ENCODE results near the gene PIGZ.

PIGZ gene

DNA sequence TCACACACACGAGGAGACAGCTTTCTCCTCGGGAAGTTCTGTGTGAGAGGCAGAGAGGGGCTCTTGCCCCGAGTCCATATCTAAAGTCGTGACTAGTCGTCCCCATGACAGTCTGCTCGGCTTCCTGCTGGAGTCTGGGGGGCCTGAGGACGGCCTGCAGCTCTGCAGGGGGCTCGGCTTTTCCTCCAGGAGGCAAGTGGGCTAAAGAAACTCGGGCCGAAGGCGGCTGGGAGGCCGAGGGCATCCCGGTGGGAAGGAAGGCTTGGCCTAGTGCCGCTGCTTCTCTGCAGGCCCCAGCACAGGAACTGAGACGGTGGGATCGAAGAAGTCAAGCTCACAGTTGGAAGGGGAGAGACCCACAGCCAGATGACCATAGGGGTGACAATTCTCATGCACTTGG is 25.4 kb upstream of the PIGZ start:
- H3K27ac ChIP-seq: no peak overlapping the region

DNA sequence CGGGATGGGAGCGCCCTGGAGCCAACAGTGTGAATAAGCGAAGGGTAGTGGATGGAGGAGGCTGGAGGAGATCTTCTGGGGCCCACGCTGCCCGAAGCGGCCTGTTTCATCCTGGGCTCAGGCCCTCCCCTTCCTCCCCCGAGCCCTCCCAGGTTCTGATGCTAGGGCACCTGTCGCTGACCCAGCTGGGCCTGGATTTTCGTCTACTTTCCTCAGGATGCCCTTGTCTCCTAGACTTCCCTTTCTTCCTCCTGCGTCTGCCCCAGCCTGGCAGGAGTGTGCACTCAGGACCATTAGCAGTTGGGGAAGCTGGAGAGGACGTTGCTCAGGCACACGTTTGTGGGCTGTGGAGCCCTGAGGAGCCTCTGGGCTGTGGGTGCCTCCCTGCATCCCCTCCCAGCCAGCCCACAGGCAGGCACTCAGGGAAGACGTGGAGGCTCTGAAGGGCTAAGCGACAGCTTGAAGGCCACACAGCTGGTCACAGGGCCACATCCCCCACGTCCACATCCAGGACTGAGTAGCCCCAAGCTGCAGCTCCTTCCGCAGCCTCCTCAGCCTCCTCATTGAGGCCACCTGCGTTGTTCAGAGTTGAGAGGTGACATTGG is 23.9 kb upstream of the PIGZ start:
- no peak overlapping the region for H3K27ac ChIP-seq
- TF ChIP-seq ZFX (IDR thresholded peaks at IDR 0.05): no peak
- TF ChIP-seq, protein P1, sequence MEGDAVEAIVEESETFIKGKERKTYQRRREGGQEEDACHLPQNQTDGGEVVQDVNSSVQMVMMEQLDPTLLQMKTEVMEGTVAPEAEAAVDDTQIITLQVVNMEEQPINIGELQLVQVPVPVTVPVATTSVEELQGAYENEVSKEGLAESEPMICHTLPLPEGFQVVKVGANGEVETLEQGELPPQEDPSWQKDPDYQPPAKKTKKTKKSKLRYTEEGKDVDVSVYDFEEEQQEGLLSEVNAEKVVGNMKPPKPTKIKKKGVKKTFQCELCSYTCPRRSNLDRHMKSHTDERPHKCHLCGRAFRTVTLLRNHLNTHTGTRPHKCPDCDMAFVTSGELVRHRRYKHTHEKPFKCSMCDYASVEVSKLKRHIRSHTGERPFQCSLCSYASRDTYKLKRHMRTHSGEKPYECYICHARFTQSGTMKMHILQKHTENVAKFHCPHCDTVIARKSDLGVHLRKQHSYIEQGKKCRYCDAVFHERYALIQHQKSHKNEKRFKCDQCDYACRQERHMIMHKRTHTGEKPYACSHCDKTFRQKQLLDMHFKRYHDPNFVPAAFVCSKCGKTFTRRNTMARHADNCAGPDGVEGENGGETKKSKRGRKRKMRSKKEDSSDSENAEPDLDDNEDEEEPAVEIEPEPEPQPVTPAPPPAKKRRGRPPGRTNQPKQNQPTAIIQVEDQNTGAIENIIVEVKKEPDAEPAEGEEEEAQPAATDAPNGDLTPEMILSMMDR (conservative IDR thresholded peaks at IDR 0.05): no peak

More for the DNA sequence above, 25.4 kb upstream of the PIGZ start:
- TF ChIP-seq, protein P1 (conservative IDR thresholded peaks at IDR 0.05): no peak
- TF ChIP-seq ZFX (IDR thresholded peaks at IDR 0.05): no peak

DNA sequence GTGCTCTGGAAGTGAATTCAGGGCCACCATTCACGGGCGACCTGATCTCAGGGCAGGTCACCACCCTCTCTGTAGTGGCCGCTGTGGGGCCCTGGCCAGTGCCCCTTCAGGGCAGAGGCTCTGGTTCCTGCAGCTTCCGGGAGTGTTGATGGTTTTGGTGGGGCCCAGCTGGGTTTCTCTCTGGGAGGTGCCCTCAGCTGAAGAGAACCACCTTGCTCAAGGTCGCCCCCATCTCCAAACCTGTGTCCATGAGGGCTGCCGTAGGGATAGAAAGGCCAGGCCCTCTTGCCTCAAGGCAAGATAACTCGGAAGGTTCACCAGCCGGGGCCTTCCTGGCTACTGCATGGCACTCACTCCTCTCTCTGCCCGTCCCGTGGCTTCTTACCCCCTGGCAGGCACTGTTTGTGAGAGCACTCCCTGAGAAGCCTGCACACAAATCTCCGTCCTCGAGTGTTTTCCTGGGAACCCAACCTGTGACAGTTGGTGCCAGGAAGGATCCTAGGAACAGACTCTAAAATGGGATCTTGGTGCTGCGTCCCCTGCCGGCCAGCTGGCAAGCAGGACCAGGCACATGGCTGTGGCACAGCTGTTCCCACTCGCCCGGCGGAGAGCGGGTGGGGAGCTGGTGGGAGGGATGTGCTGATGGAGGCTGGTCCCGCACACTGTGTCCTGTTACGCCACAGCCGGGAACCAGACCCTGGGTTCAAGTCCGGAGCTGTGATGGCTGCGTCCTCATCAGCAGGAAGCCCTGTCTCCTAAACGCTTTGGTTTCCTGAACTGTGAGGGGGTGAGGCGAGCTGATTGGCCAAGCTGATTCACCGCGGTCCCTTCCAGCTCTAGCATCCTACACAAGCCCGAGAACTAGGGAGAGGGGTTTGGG is 23.2 kb upstream of the PIGZ start:
- no peak overlapping the region for H3K27ac ChIP-seq
- no peak for TF ChIP-seq ZFX (IDR thresholded peaks at IDR 0.05)
- TF ChIP-seq, protein P1 (conservative IDR thresholded peaks at IDR 0.05): no peak

DNA sequence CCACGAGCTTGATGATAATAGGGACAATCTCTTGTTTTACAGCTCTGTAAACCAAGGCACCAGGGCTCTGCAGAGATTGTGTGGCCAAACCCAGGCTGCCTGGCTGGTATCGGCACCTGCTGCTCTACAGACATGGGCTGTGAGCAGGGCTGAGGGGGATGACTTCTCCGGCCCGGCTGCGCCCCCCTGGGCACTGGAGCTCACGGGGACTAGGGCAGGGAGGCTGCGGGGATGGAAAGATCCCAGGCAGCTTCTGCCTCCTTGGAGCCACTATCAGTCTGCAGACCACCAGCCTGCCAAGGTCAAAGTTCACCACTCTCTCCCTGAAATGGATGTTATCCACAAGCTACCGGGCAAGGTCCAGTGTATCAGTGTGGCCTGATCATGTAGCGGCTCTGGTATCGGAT is 22.0 kb upstream of the PIGZ start:
- H3K27ac ChIP-seq: no peak overlapping the region

DNA sequence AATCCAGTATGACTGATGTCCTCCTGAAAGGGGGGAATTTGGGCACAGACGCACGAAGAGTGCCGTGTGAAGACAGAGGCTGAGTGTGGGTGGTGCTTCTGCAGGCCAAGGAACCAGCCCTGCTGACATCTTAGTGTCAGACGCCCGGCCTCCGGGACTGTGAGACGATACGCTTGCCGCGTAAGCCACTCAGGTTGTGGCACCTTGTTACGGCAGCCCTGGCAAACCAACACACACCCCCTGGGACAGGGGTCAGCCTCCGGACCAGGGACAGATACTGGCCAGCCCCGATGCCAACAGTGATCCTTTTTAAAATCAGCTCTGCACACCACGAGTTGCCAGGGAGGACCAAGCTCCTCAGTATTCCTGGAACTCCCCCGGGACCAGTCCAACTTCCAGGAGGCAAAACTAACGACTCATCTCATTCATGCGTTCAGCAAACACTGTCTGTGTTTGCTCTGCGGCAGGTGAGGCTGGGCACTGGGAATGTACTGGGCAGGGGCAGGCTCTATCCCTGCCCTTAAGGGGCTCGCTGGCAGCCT is 21.2 kb upstream of the PIGZ start:
- TF ChIP-seq ZFX (IDR thresholded peaks at IDR 0.05): no peak
- TF ChIP-seq, protein P1 (conservative IDR thresholded peaks at IDR 0.05): no peak
- H3K27ac ChIP-seq: no peak overlapping the region

More for the DNA sequence above, 22.0 kb upstream of the PIGZ start:
- TF ChIP-seq ZFX (IDR thresholded peaks at IDR 0.05): no peak
- TF ChIP-seq, protein P1 (conservative IDR thresholded peaks at IDR 0.05): no peak

DNA sequence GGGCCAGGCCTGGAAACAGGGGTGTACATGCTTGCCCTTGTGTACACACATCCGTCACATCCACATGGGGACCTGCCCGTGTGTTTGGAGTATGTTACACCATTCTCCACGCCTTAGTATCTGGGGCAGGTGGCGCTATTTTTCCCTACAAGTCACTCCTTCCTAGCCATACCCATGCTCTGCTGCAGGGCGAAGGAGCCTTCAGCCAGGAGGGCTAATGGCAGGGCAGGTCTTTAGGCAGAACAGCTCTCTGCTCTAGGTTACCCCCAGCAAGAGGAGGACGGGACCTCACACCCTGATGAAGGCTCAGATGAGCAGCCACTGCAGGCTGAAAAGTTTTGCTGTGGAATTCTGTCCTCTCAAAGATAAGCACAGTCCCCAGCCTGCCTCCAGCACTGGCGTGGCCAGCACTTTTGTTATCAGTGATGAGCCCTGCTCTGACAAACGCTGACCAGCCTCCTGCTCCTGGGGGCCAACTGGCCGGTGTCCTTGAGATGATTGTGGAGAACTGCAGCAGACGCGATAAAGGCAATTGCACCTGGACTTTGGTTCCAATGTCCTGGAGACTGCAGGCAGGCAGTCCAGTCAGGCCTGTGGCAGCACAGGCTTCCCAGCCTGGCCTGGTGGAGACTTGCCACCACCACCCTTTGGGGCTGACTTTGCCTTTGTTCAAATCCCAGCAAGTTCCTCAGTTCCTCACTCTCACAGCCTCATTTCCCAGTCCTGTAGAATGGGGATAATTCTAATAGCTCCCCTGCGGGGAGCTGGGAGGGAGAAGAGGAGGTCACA is 19.8 kb upstream of the PIGZ start:
- no peak overlapping the region for H3K27ac ChIP-seq
- no peak for TF ChIP-seq ZFX (IDR thresholded peaks at IDR 0.05)
- TF ChIP-seq, protein P1 (conservative IDR thresholded peaks at IDR 0.05): no peak

Data from C4-2B (cell line).